K562 (cell line): ENCODE results near the gene TRMT1L. TPM values are rescaled to one million over a fixed set of nuclear protein-coding genes. Genes with fewer than 3 reads are reported as not detected.

Source experiments
- CEBPZ ChIP-seq: fragments of 150-350 bp; IDR thresholded peaks from 2 replicates; pipeline ENCODE4 v1.6.1; 2014; ENCODE audit warnings: low read depth, mild to moderate bottlenecking, low read length, borderline replicate concordance
- CHAMP1 ChIP-seq: fragments of 450-650 bp; IDR thresholded peaks from 2 replicates; pipeline ENCODE4 v1.6.1; 2016; ENCODE audit warnings: mild to moderate bottlenecking
- DDX20 ChIP-seq: fragments of 450-650 bp; IDR thresholded peaks from 2 replicates; pipeline ENCODE4 v1.6.1; 2016; ENCODE audit warnings: missing genetic modification characterization, low read depth, mild to moderate bottlenecking, missing compliant biosample characterization, moderate library complexity
- EP400 ChIP-seq: fragments of 450-650 bp; IDR thresholded peaks from 2 replicates; pipeline ENCODE4 v1.6.1; 2017; ENCODE audit warnings: antibody characterized with exemption, mild to moderate bottlenecking, moderate library complexity
- HNRNPUL1 ChIP-seq: fragments of 200-400 bp; formaldehyde crosslinking; IDR thresholded peaks from 2 replicates; pipeline ENCODE4 v1.6.1; 2017; ENCODE audit warnings: low read length
- MEIS2 ChIP-seq: fragments of 450-650 bp; IDR thresholded peaks from 2 replicates; pipeline ENCODE4 v1.6.1; 2014; ENCODE audit warnings: mild to moderate bottlenecking; ENCODE audit not compliant: partially characterized antibody
- NR1H2 ChIP-seq: sonication (generic); formaldehyde crosslinking; IDR thresholded peaks from 2 replicates; pipeline ENCODE4 v1.4.0; 2020; ENCODE audit warnings: mild to moderate bottlenecking, missing genetic modification reagents
- PBX2 ChIP-seq, 2 experiments: IDR thresholded peaks in 1 of 2; conservative IDR thresholded peaks in 1 of 2; 2 replicates each; pipeline ENCODE4 v1.6.1; 2016; ENCODE audit warnings: low read depth in 2 of 2, mild to moderate bottlenecking in 1 of 2, missing compliant biosample characterization in 1 of 2, missing genetic modification characterization in 1 of 2, moderate library complexity in 1 of 2
- PKNOX1 ChIP-seq: fragments of 450-650 bp; IDR thresholded peaks from 2 replicates; pipeline ENCODE4 v1.6.1; 2016
- SMAD1 ChIP-seq: fragments of 150-350 bp; IDR thresholded peaks from 2 replicates; pipeline ENCODE4 v1.6.1; 2014; ENCODE audit warnings: low read length, low read depth; ENCODE audit not compliant: partially characterized antibody
- SRF ChIP-seq, 2 experiments: fragments of 250-450, 450-650 bp in 1 of 2; sonication (Bioruptor Pico) in 1 of 2; sonication (generic) in 1 of 2; formaldehyde crosslinking; IDR thresholded peaks; 2 replicates each; pipeline versions ENCODE4 v1.5.0 to v1.5.1; 2020 to 2022; ENCODE audit warnings: mild to moderate bottlenecking in 1 of 2, missing genetic modification reagents in 1 of 2
- ZBTB34 ChIP-seq: fragments of 250-450 bp; sonication (Bioruptor Pico); IDR thresholded peaks from 2 replicates; pipeline ENCODE4 v1.8.0; 2021; ENCODE audit warnings: mild to moderate bottlenecking, moderate library complexity
- ZBTB7A ChIP-seq: IDR thresholded peaks from 2 replicates; pipeline ENCODE4 v1.6.1; 2011; ENCODE audit warnings: low read depth, mild to moderate bottlenecking, low read length, moderate library complexity, borderline replicate concordance; ENCODE audit not compliant: control insufficient read depth
- ZNF583 ChIP-seq: fragments of 250-450 bp; sonication (Bioruptor Pico); IDR thresholded peaks from 2 replicates; pipeline ENCODE4 v1.4.0; 2020
- polyA plus RNA-seq, 8 experiments: library from polyadenylated mRNA; depleted of rRNA in 4 of 8; stranded (reverse) in 5 of 8; unstranded in 3 of 8; fragments of >200 nt; fragmentation: Nextera tagmentation in 2 of 8; fragmentation: Illumina TruSeq in 1 of 8; extraction: Ambion mirVana in 2 of 8; extraction: Trizol in 1 of 8; gene quantifications; 2 replicates each; pipeline versions ENCODE4 v1.2.1 to v1.2.3, GENCODE V29; 2011 to 2014; ENCODE audit warnings: inconsistent platforms in 1 of 8, missing spikeins in 1 of 8
- total RNA-seq, 7 experiments: library from RNA; depleted of rRNA in 6 of 7; stranded (reverse); fragments of >200 nt in 6 of 7; fragmentation: Illumina TruSeq in 2 of 7; extraction: Trizol in 2 of 7; gene quantifications; 2 replicates each; pipeline versions ENCODE4 v1.2.1 to v1.2.3, GENCODE V29; 2011 to 2021; ENCODE audit warnings: low replicate concordance in 1 of 7

TRMT1L gene
- total and polyA plus RNA-seq, 9 of the 15 experiments (the other 6 are each of a cell fraction or from before 2014, with no cell fraction given), result 6.4 to 88.9 (median 32.9) TPM

GRCh38 chr1:185156854-185157598 lies at the start of gene TRMT1L, which contains the start of gene SWT1 (continued):
- TF ChIP-seq PBX2 (CRISPR knock-in tag; IDR thresholded peaks at IDR 0.05; ENCODE audit: low read depth) (no peak), PBX2 (tag; conservative IDR thresholded peaks at IDR 0.05; ENCODE audit: low read depth) (no peak), ZBTB34 (no peak), CEBPZ (no peak), CHAMP1 (no peak), HNRNPUL1 (no peak), ZNF583 (CRISPR knock-in tag) (0 out of 2 replicates have a peak, but pooled peaks have one; percentile 16), SRF (CRISPR knock-in tag; IDR thresholded peaks at IDR 0.05) (peak in 1 of 2 experiments; percentile 54; a peak in 1 of 4 replicates), MEIS2 (no peak), SMAD1 (no peak), ZBTB7A (peak; percentile 61; the same call in 1 of the 2 replicates), EP400 (peak; percentile 67), PKNOX1 (no peak), NR1H2 (CRISPR knock-in tag) (no peak), DDX20 (tag) (no peak)
